SK-N-SH treated with all-trans-retinoic acid at 6 μM for 48 hours (cell line): ENCODE data around the gene FNDC3B.

Source experiments
- ARNTL ChIP-seq: fragments of 450-650 bp; formaldehyde crosslinking; IDR thresholded peaks from 2 replicates; pipeline ENCODE4 v1.5.0; 2020; ENCODE audit warnings: low read depth, mild to moderate bottlenecking, moderate library complexity, borderline replicate concordance
- CREB5 ChIP-seq: fragments of 250-450 bp; sonication (Bioruptor Pico); IDR thresholded peaks from 2 replicates; pipeline ENCODE4 v1.5.1; 2020; ENCODE audit warnings: low read depth, mild to moderate bottlenecking, moderate library complexity
- CSDC2 ChIP-seq: fragments of 250-450 bp; sonication (Bioruptor Pico); IDR thresholded peaks from 2 replicates; pipeline ENCODE4 v1.5.0; 2020; ENCODE audit warnings: mild to moderate bottlenecking, moderate library complexity
- GLIS3 ChIP-seq: fragments of 250-450 bp; sonication (Bioruptor Pico); IDR thresholded peaks from 2 replicates; pipeline ENCODE4 v1.5.0; 2020; ENCODE audit warnings: mild to moderate bottlenecking, moderate library complexity
- ISL1 ChIP-seq: fragments of 250-450 bp; sonication (Bioruptor Pico); IDR thresholded peaks from 2 replicates; pipeline ENCODE4 v2.1.2; 2022; ENCODE audit warnings: mild to moderate bottlenecking, moderate library complexity
- OSR1 ChIP-seq: fragments of 250-450 bp; sonication (Bioruptor Pico); IDR thresholded peaks from 2 replicates; pipeline ENCODE4 v1.8.0; 2022; ENCODE audit warnings: moderate library complexity, mild to moderate bottlenecking, inconsistent platforms
- PATZ1 ChIP-seq: fragments of 250-450 bp; sonication (Bioruptor Pico); IDR thresholded peaks from 2 replicates; pipeline ENCODE4 v1.8.0; 2020; ENCODE audit warnings: mild to moderate bottlenecking, moderate library complexity, borderline replicate concordance
- POU6F1 ChIP-seq: fragments of 250-450 bp; sonication (Bioruptor Pico); IDR thresholded peaks from 2 replicates; pipeline ENCODE4 v1.8.0; 2021; ENCODE audit warnings: low read depth, mild to moderate bottlenecking, moderate library complexity, borderline replicate concordance
- PPARA ChIP-seq: fragments of 250-450 bp; sonication (Bioruptor Pico); IDR thresholded peaks from 2 replicates; pipeline ENCODE4 v1.5.0; 2020; ENCODE audit warnings: mild to moderate bottlenecking, borderline replicate concordance
- RARB ChIP-seq: fragments of 250-450 bp; sonication (Bioruptor Pico); IDR thresholded peaks from 2 replicates; pipeline ENCODE4 v1.8.0; 2021; ENCODE audit warnings: mild to moderate bottlenecking, moderate library complexity
- SNAI2 ChIP-seq: fragments of 250-450 bp; sonication (Bioruptor Pico); IDR thresholded peaks from 2 replicates; pipeline ENCODE4 v1.5.0; 2020; ENCODE audit warnings: mild to moderate bottlenecking, moderate library complexity
- TOX ChIP-seq: fragments of 250-450 bp; sonication (Bioruptor Pico); IDR thresholded peaks from 2 replicates; pipeline ENCODE4 v1.8.0; 2021; ENCODE audit warnings: mild to moderate bottlenecking, moderate library complexity, borderline replicate concordance
- ZFP30 ChIP-seq: fragments of 450-650 bp; formaldehyde crosslinking; IDR thresholded peaks from 2 replicates; pipeline ENCODE4 v1.5.0; 2022; ENCODE audit warnings: mild to moderate bottlenecking, moderate library complexity
- ZNF565 ChIP-seq: fragments of 450-650 bp; formaldehyde crosslinking; conservative IDR thresholded peaks from 2 replicates; pipeline ENCODE4 v1.5.0; 2020; ENCODE audit warnings: low read depth, mild to moderate bottlenecking, moderate library complexity

GRCh38 chr3:172138792-172139507 lies 99.6 kb downstream of the FNDC3B start:
- TF ChIP-seq ZFP30 (CRISPR knock-in tag) (no peak), PATZ1 (CRISPR knock-in tag) (no peak), CREB5 (CRISPR knock-in tag) (no peak), SNAI2 (CRISPR knock-in tag) (no peak), TOX (CRISPR knock-in tag) (no peak), ISL1 (CRISPR knock-in tag) (no peak), GLIS3 (CRISPR knock-in tag) (no peak), RARB (CRISPR knock-in tag) (no peak), ARNTL (CRISPR knock-in tag) (no peak), OSR1 (CRISPR knock-in tag) (no peak), ZNF565 (CRISPR knock-in tag) (no peak), CSDC2 (no peak), PPARA (CRISPR knock-in tag) (no peak), POU6F1 (CRISPR knock-in tag) (no peak)
